GM21367 (cell line): Measurements from ENCODE around the gene KPNA3.
"Not testable (repeated sequence)": the region's sequence is repeated elsewhere in the genome, so short reads cannot be mapped to it uniquely, and the experiment has no call there.

Experiments
- ATAC-seq: cut with Tn5 transposase; IDR thresholded peaks from one replicate; pipeline ENCODE4 v1.9.1; 2021; ENCODE audit not compliant: unreplicated experiment

KPNA3 gene

GRCh38 chr13:49760558-49760957, 31.9 kb downstream of the KPNA3 start:
- no peak for ATAC-seq

DNA sequence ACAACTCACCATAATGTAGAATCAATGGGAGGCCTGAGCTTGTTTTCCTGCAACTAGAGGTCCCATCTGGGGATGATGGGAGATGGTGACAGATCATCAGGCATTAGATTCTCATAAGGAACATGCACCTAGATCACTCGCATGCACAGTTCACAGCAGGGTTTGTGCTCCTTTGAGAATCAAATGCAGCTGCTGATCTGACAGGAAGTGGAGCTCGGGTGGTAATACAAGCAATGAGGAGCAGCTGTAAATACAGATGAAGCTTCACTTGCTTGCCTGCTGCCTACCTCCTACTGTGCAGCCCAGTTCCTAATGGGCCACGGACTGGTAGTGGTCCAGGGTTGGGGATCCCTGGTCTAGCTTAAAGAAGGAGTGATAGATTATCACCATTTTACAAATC, 33.0 kb downstream of the KPNA3 start:
- no peak for ATAC-seq

DNA sequence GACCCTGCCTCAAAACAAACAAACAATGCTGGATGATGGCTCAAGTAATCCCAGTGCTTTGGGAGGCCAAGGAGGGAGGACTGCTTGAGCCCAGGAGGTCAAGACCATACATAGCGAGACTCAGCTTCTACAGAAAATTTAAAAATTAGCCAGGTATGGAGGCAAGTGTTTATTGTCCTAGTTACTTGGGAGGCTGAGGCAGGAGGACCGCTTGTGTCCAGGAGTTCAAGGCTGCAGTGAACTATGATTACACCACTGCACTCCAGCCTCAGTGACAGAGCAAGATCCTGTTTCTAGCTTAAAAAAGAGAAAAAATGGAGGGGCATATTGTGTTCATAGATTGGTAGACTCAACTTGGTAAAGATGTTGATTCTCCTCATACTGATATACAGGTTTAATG, 36.2 kb downstream of the KPNA3 start:
- no peak for ATAC-seq

GRCh38 chr13:49754146-49754545, 38.3 kb downstream of the KPNA3 start:
- no peak for ATAC-seq

DNA sequence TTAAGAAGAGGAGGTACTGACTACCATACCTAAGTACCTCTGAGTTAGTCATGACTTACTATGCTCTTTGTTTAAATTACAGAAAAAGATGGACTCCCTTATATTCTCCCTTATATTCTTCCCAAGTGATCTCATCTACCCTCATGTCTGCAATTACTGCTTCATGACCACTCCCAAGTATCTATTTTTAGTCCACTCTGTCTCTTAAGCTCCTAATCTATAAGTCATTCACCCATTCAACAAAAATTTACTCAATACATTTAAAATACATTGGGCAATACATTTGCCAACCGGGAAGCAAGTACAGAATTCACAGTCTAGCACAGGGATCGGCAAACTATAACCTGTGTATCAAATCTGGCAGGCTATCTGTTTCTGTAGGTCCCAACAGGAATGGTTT, 42.6 kb downstream of the KPNA3 start:
- no peak for ATAC-seq

- no peak for ATAC-seq
Measured at GRCh38 chr13:49746111-49746510, 46.4 kb downstream of the KPNA3 start.

GRCh38 chr13:49740870-49741269, 51.6 kb downstream of the KPNA3 start:
- no peak for ATAC-seq

DNA sequence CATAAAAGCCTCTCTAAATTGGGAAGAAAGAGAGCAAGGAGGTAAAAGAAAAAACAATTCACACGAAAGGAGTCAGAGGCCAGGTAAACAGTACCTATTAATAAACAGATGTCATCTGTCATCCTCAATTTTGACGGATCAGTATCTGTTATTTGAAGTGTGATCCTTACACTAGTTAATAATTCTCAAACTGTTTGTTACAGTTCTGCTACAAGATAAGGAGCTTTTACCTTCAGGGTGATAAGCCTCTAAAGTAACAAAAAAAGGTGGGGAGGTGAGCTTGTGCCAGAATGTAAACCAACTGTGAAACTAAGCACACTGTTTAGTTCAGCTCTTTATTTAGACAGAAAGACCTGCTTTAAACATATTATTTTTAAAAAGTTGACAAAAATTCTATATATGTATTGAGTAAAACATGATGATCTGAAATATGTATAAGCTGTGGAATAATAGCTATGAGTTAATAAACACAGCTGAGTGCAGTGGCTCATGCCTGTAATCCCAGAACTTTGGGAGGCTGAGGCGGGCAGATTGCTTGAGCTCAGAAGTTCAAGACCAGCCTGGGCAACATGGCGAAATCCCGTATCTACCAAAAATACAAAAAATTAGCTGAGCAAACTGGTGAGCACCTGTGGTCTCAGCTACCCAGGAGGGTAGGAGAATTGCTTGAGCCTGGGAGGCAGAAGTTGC, 52.8 kb downstream of the KPNA3 start:
- no peak for ATAC-seq

- ATAC-seq = no peak
Measured at GRCh38 chr13:49733181-49733951, 59.1 kb downstream of the KPNA3 start.

GRCh38 chr13:49731766-49732165, 60.7 kb downstream of the KPNA3 start:
- no peak for ATAC-seq

- ATAC-seq = no peak
Measured at GRCh38 chr13:49716615-49717014, 75.9 kb downstream of the KPNA3 start.

DNA sequence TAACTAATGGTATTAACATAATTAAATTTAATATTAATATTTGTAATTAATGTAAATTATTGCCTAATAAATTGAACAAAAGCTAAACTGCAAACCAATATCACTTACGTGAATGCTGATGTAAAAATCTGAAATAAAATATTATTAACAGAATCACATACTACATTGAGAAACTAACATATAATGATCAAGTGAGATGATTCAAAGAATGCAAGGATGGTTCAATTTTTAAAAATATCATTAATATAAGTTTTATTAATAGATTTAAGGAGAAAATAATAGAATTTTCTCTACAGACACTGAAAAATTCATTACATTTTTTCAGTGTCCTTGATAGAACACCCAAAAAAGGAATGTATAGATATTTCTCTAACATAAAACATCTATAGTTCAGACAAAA, 77.7 kb downstream of the KPNA3 start:
- no peak for ATAC-seq

DNA sequence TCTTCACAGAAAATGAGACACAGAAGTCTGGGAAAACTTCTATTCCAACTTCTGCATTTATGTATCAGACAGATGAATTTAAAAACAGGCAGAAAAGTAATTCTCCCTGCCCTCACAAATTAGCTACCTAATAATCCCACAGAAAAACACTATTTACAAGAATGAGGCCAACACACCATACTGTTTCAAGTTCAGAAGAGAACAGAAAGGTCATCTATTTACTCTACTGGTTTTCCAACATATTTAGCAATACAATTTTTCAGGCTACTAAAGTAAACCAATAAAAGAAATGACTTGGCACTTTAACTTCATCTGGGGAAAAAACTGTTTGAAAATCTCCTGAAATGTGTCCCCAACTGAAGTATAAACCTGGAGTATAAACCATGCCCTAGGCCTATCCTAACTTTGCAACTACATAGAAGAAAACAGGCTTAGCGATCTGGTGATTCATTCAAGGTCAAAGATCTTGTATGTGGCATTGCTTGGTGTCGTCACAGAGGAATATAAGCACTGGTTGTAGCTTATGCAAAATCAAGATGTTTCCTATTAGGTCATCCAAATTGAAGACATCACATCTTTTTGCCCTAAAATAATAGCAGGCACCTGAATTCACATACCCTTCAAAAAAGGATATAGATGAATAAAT, 81.1 kb downstream of the KPNA3 start:
- ATAC-seq = no peak

DNA sequence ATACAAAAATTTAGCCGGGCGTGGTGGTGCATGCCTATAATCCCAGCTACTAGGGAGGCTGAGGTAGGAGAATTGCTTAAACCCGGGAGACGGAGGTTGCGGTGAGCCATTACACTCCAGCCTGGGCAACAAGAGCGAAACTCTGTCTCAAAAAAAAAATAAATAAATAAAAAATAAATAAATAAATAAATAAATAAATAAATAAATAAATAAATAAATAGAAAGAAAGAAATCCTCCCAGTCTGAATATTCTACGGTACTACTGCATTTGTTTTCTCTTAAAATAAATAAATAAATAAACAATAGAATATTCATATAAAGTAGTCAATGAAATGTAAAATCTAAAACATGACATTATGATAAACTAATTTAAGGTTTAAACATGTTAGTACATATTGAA, 88.2 kb downstream of the KPNA3 start:
- not testable (repeated sequence) for ATAC-seq

GRCh38 chr13:49701491-49701890, 91.0 kb downstream of the KPNA3 start:
- no peak for ATAC-seq

- no peak for ATAC-seq
Measured at GRCh38 chr13:49697468-49697867, 95.0 kb downstream of the KPNA3 start.

DNA sequence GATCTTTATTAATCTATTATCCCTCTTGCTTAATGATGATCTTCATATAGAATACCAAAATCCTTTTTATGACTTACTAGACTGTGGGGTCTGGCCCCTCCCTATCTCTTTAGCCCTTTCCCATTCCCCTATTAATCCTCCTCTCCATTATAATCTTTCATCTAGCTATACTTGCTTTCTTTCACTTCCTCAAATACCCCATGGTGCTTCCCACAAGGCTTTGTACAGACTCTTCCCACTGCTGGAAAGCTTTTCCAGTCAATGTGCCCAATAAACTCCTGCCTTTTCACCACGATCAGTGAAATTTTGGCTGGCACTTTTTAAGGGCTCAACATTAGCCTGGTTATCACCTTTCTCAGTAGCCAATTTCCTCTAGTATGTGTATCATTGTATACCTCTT, 98.0 kb downstream of the KPNA3 start:
- ATAC-seq = no peak

DNA sequence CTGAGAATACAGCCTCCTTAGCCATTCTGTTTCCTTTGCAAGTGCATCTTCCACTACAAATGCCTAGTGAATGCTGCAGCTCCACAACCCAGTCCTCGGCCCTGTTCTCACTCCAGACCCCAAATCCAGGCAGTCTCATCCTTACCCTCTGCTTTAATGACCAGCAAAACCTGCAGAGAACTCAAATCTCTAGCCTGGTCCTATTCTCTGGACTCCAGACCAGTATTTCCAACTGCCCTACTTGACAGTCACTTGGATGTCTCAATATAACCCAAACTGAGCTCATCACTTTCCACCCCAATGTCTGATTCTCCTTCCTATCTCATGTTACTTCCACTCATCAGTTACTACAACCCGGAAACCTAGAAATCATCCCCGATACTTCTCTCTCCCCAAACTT, 98.6 kb downstream of the KPNA3 start:
- ATAC-seq = no peak

- ATAC-seq = no peak
Measured at GRCh38 chr13:49693191-49693733, 99.2 kb downstream of the KPNA3 start.

- peak; percentile 93 for ATAC-seq
Measured at GRCh38 chr13:49690995-49691784, 101.3 kb downstream of the KPNA3 start, which contains the start of gene EBPL. Gene EBPL (minus strand): TSS chr13:49691486. CDS start chr13:49691424, 62 bp downstream.
